Panc1 (cell line): ENCODE results near the gene PTPRR.

Experiments
- CTCF ChIP-seq: fragments of 450-650 bp; IDR thresholded peaks from 2 replicates; pipeline ENCODE4 v1.5.1; 2017; ENCODE audit warnings: mild to moderate bottlenecking
- POLR2AphosphoS5 ChIP-seq: IDR thresholded peaks from 2 replicates; pipeline ENCODE4 v1.6.1; 2012; ENCODE audit warnings: mild to moderate bottlenecking, low read depth, low read length, moderate library complexity
- REST ChIP-seq, 2 experiments: IDR thresholded peaks; 2 replicates each; pipeline ENCODE4 v1.6.1; 2011 to 2012; ENCODE audit warnings: low read depth in 2 of 2, control low read depth in 1 of 2, low read length in 1 of 2, mild to moderate bottlenecking in 1 of 2, moderate library complexity in 1 of 2; ENCODE audit not compliant: insufficient read depth in 1 of 2
- TCF7L2 ChIP-seq: IDR thresholded peaks from 2 replicates; pipeline ENCODE4 v1.6.1; 2011; ENCODE audit warnings: mild to moderate bottlenecking, low read depth, low read length, inconsistent platforms

GRCh38 chr12:70664465-70664881, 256.1 kb downstream of the PTPRR start:
- TF ChIP-seq CTCF, result no peak
- no peak for TF ChIP-seq POLR2AphosphoS5
- no peak for TF ChIP-seq REST (IDR thresholded peaks at IDR 0.05; ENCODE audit: insufficient read depth in 1 of 2, low read depth in 2 of 2, low read length in 1 of 2)
- TF ChIP-seq TCF7L2, result no peak
